Measurements from ENCODE around the gene NCOA1.

DNA sequence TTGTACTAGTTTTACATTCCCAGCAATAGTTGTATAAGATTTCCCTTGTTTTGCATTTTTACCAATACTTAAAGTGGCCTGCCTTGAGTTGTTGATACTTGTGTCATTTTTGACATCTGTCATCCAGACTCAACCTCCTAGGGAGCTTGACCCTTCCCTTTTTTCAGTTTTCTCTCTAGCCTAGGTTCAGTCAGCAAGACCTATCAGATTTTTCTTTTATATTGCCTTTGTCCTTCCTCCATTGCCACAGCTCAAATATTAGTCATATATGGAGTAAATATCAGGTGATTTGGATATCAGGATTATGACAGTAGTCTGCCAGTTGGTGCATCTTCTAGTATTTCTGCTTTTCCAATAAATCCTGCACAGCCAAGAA, 315.6 kb downstream of the NCOA1 start:
- no peak for TF ChIP-seq POLR2A (IDR thresholded peaks at IDR 0.05)
- TF ChIP-seq, protein P1, sequence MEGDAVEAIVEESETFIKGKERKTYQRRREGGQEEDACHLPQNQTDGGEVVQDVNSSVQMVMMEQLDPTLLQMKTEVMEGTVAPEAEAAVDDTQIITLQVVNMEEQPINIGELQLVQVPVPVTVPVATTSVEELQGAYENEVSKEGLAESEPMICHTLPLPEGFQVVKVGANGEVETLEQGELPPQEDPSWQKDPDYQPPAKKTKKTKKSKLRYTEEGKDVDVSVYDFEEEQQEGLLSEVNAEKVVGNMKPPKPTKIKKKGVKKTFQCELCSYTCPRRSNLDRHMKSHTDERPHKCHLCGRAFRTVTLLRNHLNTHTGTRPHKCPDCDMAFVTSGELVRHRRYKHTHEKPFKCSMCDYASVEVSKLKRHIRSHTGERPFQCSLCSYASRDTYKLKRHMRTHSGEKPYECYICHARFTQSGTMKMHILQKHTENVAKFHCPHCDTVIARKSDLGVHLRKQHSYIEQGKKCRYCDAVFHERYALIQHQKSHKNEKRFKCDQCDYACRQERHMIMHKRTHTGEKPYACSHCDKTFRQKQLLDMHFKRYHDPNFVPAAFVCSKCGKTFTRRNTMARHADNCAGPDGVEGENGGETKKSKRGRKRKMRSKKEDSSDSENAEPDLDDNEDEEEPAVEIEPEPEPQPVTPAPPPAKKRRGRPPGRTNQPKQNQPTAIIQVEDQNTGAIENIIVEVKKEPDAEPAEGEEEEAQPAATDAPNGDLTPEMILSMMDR (IDR thresholded peaks at IDR 0.05): no peak
